Measurements from ENCODE around the gene PIGU. TPM values are rescaled to one million over a fixed set of nuclear protein-coding genes. Genes with fewer than 3 reads are reported as not detected.

Gene PIGU
- total and polyA plus RNA-seq, 2 of the 13 experiments (the other 11 are each of a cell fraction or from before 2014, with no cell fraction given) = 45.5 to 231 TPM

DNA sequence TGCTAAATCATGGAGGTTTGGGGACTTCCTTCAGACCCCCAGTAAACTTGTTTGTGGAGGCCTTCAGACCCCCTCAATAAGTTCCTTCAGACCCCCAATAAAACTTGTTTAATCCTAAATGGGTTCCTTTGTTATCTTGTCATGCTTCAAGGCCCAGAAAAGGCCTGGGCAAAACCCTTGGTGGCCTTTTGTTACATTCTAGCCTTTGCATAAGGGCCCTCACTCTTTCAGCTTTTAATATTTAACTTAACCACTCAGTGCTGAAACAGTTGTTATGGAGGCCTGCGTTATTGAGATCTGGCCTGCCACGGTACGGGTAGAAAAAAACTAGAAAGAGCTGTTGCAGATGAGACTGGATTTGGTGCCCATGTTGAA, 165.0 kb downstream of the PIGU start (continued):
- TF ChIP-seq, protein P1, sequence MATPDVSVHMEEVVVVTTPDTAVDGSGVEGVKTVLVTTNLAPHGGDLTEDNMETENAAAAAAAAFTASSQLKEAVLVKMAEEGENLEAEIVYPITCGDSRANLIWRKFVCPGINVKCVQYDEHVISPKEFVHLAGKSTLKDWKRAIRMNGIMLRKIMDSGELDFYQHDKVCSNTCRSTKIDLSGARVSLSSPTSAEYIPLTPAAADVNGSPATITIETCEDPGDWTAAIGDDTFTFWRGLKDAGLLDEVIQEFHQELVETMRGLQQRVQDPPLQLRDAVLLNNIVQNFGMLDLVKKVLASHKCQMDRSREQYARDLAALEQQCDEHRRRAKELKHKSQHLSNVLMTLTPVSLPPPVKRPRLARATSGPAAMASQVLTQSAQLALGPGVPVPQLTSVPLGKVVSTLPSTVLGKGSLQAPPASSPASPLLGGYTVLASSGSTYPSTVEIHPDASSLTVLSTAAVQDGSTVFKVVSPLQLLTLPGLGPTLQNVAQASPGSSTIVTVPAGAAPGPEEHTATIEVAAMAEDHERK (CRISPR knock-in tag; IDR thresholded peaks at IDR 0.05; ENCODE audit: low read depth) = no peak
- TF ChIP-seq SAFB2 (CRISPR knock-in tag; IDR thresholded peaks at IDR 0.05; ENCODE audit: borderline replicate concordance, low read depth) (no peak), CHCHD3 (CRISPR knock-in tag; IDR thresholded peaks at IDR 0.05) (no peak), RAD51 (IDR thresholded peaks at IDR 0.05; ENCODE audit: borderline replicate concordance) (no peak), ZNF24 (IDR thresholded peaks at IDR 0.05) (no peak), KLF11 (CRISPR knock-in tag; IDR thresholded peaks at IDR 0.05) (no peak), SRF (IDR thresholded peaks at IDR 0.05; ENCODE audit: low read depth, low read length) (no peak), ZNF564 (CRISPR knock-in tag; IDR thresholded peaks at IDR 0.05) (0 out of 2 replicates have a peak, but pooled peaks have one; percentile 18), NBN (conservative IDR thresholded peaks at IDR 0.05) (no peak), ZNF33B (CRISPR knock-in tag; IDR thresholded peaks at IDR 0.05) (no peak; the same call in 1 of the 2 replicates), AGO2 (optimal IDR thresholded peaks at IDR 0.05; ENCODE audit: low read depth, low read length) (no peak), ZNF530 (CRISPR knock-in tag; IDR thresholded peaks at IDR 0.05; ENCODE audit: low read depth) (no peak), CCAR2 (optimal IDR thresholded peaks at IDR 0.05; ENCODE audit: low read depth, low read length) (no peak), HES4 (CRISPR knock-in tag; IDR thresholded peaks at IDR 0.05; ENCODE audit: borderline replicate concordance) (no peak), ZSCAN21 (CRISPR knock-in tag; IDR thresholded peaks at IDR 0.05; ENCODE audit: borderline replicate concordance) (no peak)
- TF ChIP-seq, protein P2, sequence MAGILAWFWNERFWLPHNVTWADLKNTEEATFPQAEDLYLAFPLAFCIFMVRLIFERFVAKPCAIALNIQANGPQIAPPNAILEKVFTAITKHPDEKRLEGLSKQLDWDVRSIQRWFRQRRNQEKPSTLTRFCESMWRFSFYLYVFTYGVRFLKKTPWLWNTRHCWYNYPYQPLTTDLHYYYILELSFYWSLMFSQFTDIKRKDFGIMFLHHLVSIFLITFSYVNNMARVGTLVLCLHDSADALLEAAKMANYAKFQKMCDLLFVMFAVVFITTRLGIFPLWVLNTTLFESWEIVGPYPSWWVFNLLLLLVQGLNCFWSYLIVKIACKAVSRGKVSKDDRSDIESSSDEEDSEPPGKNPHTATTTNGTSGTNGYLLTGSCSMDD (CRISPR knock-in tag; IDR thresholded peaks at IDR 0.05) = no peak
- TF ChIP-seq, protein P3, sequence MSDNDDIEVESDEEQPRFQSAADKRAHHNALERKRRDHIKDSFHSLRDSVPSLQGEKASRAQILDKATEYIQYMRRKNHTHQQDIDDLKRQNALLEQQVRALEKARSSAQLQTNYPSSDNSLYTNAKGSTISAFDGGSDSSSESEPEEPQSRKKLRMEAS (IDR thresholded peaks at IDR 0.05) = no peak
- TF ChIP-seq, protein P4, sequence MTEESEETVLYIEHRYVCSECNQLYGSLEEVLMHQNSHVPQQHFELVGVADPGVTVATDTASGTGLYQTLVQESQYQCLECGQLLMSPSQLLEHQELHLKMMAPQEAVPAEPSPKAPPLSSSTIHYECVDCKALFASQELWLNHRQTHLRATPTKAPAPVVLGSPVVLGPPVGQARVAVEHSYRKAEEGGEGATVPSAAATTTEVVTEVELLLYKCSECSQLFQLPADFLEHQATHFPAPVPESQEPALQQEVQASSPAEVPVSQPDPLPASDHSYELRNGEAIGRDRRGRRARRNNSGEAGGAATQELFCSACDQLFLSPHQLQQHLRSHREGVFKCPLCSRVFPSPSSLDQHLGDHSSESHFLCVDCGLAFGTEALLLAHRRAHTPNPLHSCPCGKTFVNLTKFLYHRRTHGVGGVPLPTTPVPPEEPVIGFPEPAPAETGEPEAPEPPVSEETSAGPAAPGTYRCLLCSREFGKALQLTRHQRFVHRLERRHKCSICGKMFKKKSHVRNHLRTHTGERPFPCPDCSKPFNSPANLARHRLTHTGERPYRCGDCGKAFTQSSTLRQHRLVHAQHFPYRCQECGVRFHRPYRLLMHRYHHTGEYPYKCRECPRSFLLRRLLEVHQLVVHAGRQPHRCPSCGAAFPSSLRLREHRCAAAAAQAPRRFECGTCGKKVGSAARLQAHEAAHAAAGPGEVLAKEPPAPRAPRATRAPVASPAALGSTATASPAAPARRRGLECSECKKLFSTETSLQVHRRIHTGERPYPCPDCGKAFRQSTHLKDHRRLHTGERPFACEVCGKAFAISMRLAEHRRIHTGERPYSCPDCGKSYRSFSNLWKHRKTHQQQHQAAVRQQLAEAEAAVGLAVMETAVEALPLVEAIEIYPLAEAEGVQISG (CRISPR knock-in tag; IDR thresholded peaks at IDR 0.05) = no peak
- TF ChIP-seq, protein P5, sequence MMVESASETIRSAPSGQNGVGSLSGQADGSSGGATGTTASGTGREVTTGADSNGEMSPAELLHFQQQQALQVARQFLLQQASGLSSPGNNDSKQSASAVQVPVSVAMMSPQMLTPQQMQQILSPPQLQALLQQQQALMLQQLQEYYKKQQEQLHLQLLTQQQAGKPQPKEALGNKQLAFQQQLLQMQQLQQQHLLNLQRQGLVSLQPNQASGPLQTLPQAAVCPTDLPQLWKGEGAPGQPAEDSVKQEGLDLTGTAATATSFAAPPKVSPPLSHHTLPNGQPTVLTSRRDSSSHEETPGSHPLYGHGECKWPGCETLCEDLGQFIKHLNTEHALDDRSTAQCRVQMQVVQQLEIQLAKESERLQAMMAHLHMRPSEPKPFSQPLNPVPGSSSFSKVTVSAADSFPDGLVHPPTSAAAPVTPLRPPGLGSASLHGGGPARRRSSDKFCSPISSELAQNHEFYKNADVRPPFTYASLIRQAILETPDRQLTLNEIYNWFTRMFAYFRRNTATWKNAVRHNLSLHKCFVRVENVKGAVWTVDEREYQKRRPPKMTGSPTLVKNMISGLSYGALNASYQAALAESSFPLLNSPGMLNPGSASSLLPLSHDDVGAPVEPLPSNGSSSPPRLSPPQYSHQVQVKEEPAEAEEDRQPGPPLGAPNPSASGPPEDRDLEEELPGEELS (CRISPR knock-in tag; IDR thresholded peaks at IDR 0.05) = 0 out of 2 replicates have a peak, but pooled peaks have one; percentile 4
- TF ChIP-seq, protein P6, sequence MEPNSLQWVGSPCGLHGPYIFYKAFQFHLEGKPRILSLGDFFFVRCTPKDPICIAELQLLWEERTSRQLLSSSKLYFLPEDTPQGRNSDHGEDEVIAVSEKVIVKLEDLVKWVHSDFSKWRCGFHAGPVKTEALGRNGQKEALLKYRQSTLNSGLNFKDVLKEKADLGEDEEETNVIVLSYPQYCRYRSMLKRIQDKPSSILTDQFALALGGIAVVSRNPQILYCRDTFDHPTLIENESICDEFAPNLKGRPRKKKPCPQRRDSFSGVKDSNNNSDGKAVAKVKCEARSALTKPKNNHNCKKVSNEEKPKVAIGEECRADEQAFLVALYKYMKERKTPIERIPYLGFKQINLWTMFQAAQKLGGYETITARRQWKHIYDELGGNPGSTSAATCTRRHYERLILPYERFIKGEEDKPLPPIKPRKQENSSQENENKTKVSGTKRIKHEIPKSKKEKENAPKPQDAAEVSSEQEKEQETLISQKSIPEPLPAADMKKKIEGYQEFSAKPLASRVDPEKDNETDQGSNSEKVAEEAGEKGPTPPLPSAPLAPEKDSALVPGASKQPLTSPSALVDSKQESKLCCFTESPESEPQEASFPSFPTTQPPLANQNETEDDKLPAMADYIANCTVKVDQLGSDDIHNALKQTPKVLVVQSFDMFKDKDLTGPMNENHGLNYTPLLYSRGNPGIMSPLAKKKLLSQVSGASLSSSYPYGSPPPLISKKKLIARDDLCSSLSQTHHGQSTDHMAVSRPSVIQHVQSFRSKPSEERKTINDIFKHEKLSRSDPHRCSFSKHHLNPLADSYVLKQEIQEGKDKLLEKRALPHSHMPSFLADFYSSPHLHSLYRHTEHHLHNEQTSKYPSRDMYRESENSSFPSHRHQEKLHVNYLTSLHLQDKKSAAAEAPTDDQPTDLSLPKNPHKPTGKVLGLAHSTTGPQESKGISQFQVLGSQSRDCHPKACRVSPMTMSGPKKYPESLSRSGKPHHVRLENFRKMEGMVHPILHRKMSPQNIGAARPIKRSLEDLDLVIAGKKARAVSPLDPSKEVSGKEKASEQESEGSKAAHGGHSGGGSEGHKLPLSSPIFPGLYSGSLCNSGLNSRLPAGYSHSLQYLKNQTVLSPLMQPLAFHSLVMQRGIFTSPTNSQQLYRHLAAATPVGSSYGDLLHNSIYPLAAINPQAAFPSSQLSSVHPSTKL (CRISPR knock-in tag; IDR thresholded peaks at IDR 0.05) = 0 out of 2 replicates have a peak, but pooled peaks have one; percentile 7
